ENCODE measurements around the gene R3HCC1L. TPM values are rescaled to one million over a fixed set of nuclear protein-coding genes. Genes with fewer than 3 reads are reported as not detected.

R3HCC1L gene
- total and polyA plus RNA-seq, 2 of the 4 experiments (the other 2 are of a cell fraction), result 8.3 to 14.7 TPM

- peaks cover 6% of the 10 kb centered on the region; the same call in 1 of the 2 replicates for H3K9me1 ChIP-seq (ENCODE audit: insufficient read depth, low read length)
- H2AFZ ChIP-seq (replicated peaks; ENCODE audit: low read length, poor library complexity), result no peak overlapping the region
- in situ Hi-C loops (cut with MboI; ENCODE audit: low sequenced_read_pairs) (loop anchor here (5.0 kb wide), 2 partner anchors 53 to 143 kb away; no protein-coding TSS in a partner anchor), intact Hi-C loops (cut with micrococcal nuclease) (no loop called here), dilution Hi-C loops (cut with HindIII; ENCODE audit: low sequenced_read_pairs, unreplicated experiment) (no loop called here)
- no peaks in the 10 kb centered on the region for H4K20me1 ChIP-seq (ENCODE audit: insufficient read depth, low read length)
- no peak overlapping the region for H4K8ac ChIP-seq (ENCODE audit: low read depth in 2 of 2, low read length in 2 of 2)
- H4K91ac ChIP-seq (ENCODE audit: insufficient read depth, low read depth, low read length), result no peak overlapping the region
- no peak overlapping the region for H3K27ac ChIP-seq (ENCODE audit: insufficient read depth, low read length)
- no peak overlapping the region for H3K4me2 ChIP-seq (ENCODE audit: low read depth, low read length)
- H3K27me3 ChIP-seq (ENCODE audit: control insufficient read depth, insufficient read depth, low read length), result no peaks in the 10 kb centered on the region
- no peak overlapping the region for H3K4me3 ChIP-seq (ENCODE audit: insufficient read depth, low read depth, low read length)
- H3K4ac ChIP-seq (ENCODE audit: low read depth, low read length), result no peak overlapping the region
- H2AK5ac ChIP-seq (ENCODE audit: low read depth, low read length), result no peak overlapping the region
- H3K9ac ChIP-seq (ENCODE audit: low read depth, low read length), result no peak overlapping the region
- H3K56ac ChIP-seq (ENCODE audit: extremely low read depth, insufficient read depth, low read length), result no peak overlapping the region
- H3K9me3 ChIP-seq (ENCODE audit: control insufficient read depth, insufficient read depth, low read length), result no peaks in the 10 kb centered on the region
- no peak for TF ChIP-seq RFX5 (IDR thresholded peaks at IDR 0.05; ENCODE audit: low read depth, low read length)
- TF ChIP-seq CEBPB (IDR thresholded peaks at IDR 0.05; ENCODE audit: low read depth, low read length), result no peak
- TF ChIP-seq NFE2L2 (IDR thresholded peaks at IDR 0.05; ENCODE audit: low read depth, low read length), result no peak
- no peak for TF ChIP-seq BHLHE40 (IDR thresholded peaks at IDR 0.05; ENCODE audit: low read depth, low read length)
- no peak for TF ChIP-seq RAD21 (IDR thresholded peaks at IDR 0.05; ENCODE audit: low read length)
- TF ChIP-seq FOS (IDR thresholded peaks at IDR 0.05; ENCODE audit: low read depth, low read length), result no peak
- no peak for TF ChIP-seq POLR2A (IDR thresholded peaks at IDR 0.05; ENCODE audit: low read depth, low read length)
- TF ChIP-seq CTCF (conservative IDR thresholded peaks at IDR 0.05; ENCODE audit: low read depth, low read length), result no peak
- TF ChIP-seq MXI1 (IDR thresholded peaks at IDR 0.05; ENCODE audit: borderline replicate concordance, low read depth, low read length), result no peak
- TF ChIP-seq CHD1 (IDR thresholded peaks at IDR 0.05; ENCODE audit: low read depth, low read length), result no peak
- no peak for TF ChIP-seq MAFK (IDR thresholded peaks at IDR 0.05; ENCODE audit: low read depth, low read length)
- no peak for TF ChIP-seq SMC3 (IDR thresholded peaks at IDR 0.05; ENCODE audit: low read depth, low read length)
- TF ChIP-seq USF2 (IDR thresholded peaks at IDR 0.05; ENCODE audit: low read depth, low read length), result no peak
- H2BK15ac ChIP-seq (ENCODE audit: low read depth, low read length), result no peak overlapping the region
- no peaks in the 10 kb centered on the region; a peak in 1 of 4 replicates for H3K79me1 ChIP-seq (ENCODE audit: low read depth in 1 of 2, low read length in 2 of 2)
- H2AK9ac ChIP-seq (replicated peaks; ENCODE audit: low read depth, low read length, poor library complexity), result no peak overlapping the region
- no TSS peak for BruUV-seq (replicated peaks)
- peaks cover 18% of the 10 kb centered on the region for H3K4me1 ChIP-seq (ENCODE audit: control insufficient read depth, insufficient read depth, low read length)
- no CpG with 5 or more reads among the region's 3 CpGs for WGBS, 2 experiments (ENCODE audit: extremely low coverage in 2 of 2, insufficient read length in 1 of 2)
- ChIA-PET POLR2A (ENCODE audit: unreplicated experiment) (no interaction called here), CTCF (no interaction called here)
- ATAC-seq (ENCODE audit: low read depth) (no peak), DNase-seq (no peak)
- peaks cover 22% of the 10 kb centered on the region for H3K36me3 ChIP-seq (ENCODE audit: control insufficient read depth, insufficient read depth, low read length)
- no peak overlapping the region for H4K5ac ChIP-seq (ENCODE audit: low read depth, low read length)
- H3K18ac ChIP-seq (ENCODE audit: low read depth, low read length), result no peak overlapping the region
- H3K23ac ChIP-seq (ENCODE audit: low read depth, low read length), result no peak overlapping the region
- no peak overlapping the region for H2BK120ac ChIP-seq (ENCODE audit: low read depth, low read length)
- H2BK20ac ChIP-seq (ENCODE audit: low read depth, low read length), result no peak overlapping the region
- no peak overlapping the region for H3K14ac ChIP-seq (replicated peaks; ENCODE audit: low read depth, low read length)
- H2BK5ac ChIP-seq (ENCODE audit: low read depth, low read length, poor library complexity, severe bottlenecking), result no peak overlapping the region
Observed at GRCh38 chr10:98249134-98249533, 114.7 kb downstream of the R3HCC1L start.
